Stimulated activated CD4-positive, alpha-beta T cell treated with anti-CD3 and anti-CD28 coated beads, TNF-alpha, amount 100 ng/mL, for 24 hours (primary cell): Measurements from ENCODE around the gene PLXNA4.

Experiments
- DNase-seq, 3 experiments: peaks; one replicate each; pipeline ENCODE4 v3.0.0-alpha.2; 2020; ENCODE audit warnings: low read depth in 3 of 3

Gene PLXNA4

GRCh38 chr7:132207782-132208181 lies 368.5 kb downstream of the PLXNA4 start:
- no peak for DNase-seq

DNA sequence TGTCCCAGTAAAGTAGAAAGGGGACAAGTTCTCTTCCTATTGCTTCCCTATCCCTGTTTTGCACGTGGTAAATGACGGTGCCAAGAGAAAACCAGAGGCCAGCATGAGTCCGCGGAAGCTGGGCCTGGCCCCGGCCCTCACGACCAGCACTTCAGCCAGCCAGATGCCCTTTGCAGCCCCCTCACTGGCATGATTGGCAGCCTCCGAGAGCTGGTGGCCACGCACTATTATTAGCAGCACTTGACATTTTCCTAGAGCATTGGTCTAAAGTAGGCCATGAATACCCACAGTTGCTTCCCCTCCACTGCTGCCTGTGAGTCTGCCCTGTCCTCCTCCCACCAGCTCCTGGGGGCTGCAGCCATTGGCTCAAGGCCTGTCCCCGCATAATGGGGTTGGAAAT lies 369.1 kb downstream of the PLXNA4 start:
- DNase-seq: no peak

GRCh38 chr7:132206594-132206993 lies 369.7 kb downstream of the PLXNA4 start:
- DNase-seq: no peak

DNA sequence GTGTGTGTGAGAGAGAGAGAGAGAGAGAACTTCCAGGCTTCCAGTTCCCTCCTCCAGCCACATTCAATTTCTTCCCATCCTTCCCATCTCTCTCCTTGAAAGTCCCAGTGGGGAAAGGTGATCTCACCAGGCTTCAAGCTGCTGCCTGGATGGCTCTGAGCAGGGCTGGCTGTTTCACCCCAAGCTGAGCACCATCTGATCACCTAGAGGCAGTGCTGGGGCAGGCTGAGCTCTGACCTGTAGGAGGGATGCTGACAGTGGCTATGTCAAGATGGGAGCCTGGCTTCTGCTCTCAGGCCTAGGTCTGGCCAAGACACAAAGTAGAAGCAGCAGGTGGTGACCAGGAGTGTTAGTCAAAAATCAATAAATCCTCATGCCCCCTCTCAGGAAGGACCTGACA lies 370.8 kb downstream of the PLXNA4 start:
- DNase-seq: no peak

DNA sequence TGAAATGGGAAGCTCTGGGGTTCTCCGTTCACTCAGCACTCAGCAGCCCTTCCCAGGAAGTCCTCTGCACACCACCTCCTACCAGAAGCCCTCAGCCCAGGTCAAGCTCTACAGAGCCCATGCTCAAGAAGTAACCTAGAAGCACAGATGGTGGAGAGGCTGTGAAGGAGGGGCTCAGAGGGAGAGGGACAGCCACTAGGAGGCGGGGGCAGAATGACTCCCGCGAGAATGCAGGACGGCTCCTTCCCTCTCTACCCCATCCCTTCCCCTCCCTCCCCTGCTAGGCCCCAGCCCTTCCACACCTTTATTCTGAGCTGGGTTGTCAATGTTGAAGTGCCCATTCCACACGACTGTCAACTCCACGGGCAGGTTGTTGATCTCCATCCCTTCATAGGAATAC lies 373.2 kb downstream of the PLXNA4 start:
- no peak for DNase-seq

DNA sequence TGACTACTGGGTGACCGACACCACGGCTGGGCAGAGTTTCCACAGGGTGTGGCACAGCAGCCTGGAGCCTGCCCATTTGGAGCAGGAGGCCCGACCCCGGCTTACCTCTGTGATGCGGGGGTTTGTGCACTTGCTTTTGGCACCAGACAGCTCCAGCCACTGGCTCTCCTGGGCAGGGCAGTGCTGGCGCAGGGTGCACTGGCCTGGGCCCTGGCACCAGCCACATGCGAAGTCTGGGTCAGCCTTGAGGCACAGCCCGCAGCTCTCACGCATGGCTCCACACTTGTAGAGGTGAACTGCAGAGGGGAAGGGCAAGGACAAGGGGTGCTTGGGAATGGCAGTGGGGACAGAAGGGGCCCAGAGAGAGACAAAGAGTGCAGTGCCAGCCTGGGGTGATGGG lies 373.7 kb downstream of the PLXNA4 start:
- no peak for DNase-seq

DNA sequence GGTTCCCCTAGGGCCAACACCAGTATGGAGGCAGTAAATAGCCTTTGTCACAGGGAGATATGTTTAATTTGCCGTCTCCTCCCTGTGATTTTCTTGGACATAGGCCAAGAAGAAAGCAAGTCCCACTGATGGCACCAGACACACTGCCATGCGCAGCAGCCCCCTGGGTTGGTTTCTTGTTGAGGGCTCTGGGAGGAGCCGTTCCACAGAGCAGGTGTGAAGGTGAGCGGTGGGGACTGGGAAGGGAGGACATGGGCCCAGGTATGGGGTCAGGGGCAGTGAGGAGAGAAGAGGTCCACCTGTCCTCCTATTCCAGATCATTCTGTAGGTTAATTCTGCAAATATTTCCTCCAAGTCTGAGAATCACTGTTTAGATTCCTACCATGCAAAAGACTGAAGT lies 376.1 kb downstream of the PLXNA4 start:
- DNase-seq: no peak

GRCh38 chr7:132199626-132200025 lies 376.6 kb downstream of the PLXNA4 start:
- DNase-seq: no peak

- DNase-seq: no peak
These were observed 378.5 kb downstream of the PLXNA4 start for GRCh38 chr7:132197772-132198171.

DNA sequence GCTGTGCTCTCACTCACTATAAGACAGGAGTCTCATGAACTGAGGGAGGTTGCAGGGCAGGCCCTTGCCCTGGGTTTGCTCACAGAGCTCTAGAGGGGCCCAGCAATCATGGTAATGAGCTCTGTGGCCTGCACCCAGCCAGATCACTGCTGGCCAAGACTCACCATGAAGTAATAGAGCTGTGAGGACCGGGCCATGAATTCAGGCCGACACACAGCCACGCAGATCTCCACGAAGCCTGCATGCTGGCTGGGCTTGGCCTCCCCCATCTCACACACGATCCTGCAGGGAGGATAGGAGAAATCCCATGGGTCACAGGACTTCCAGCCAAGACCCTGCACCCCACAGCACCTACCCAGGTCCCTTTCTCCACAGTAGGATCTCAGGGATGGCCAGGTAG lies 382.4 kb downstream of the PLXNA4 start:
- no peak for DNase-seq

GRCh38 chr7:132192809-132193208 lies 383.5 kb downstream of the PLXNA4 start:
- no peak for DNase-seq

DNA sequence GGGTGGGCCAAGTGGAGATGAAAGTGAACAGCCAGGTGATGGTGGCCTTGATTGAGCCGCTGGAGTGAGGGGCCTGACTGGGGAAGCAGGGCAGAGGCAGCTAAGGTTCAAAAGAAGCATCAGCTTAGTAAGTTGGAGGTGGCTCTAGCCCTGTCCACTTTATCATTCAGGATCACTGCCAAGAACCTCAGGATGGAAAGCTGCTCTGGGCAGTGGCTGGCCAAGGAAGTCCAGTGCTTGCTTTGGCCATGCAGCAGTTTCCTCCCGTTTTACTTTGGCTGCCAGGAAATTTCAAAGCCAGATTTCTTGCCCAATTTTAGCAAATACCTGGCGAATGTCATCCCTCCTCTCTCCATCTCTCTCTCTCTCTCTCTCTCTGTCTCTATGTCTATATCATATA lies 384.9 kb downstream of the PLXNA4 start:
- DNase-seq: no peak

- DNase-seq: no peak
These were observed 385.6 kb downstream of the PLXNA4 start for GRCh38 chr7:132190683-132191082.

- DNase-seq: no peak
These were observed 386.4 kb downstream of the PLXNA4 start for GRCh38 chr7:132189881-132190280.

DNA sequence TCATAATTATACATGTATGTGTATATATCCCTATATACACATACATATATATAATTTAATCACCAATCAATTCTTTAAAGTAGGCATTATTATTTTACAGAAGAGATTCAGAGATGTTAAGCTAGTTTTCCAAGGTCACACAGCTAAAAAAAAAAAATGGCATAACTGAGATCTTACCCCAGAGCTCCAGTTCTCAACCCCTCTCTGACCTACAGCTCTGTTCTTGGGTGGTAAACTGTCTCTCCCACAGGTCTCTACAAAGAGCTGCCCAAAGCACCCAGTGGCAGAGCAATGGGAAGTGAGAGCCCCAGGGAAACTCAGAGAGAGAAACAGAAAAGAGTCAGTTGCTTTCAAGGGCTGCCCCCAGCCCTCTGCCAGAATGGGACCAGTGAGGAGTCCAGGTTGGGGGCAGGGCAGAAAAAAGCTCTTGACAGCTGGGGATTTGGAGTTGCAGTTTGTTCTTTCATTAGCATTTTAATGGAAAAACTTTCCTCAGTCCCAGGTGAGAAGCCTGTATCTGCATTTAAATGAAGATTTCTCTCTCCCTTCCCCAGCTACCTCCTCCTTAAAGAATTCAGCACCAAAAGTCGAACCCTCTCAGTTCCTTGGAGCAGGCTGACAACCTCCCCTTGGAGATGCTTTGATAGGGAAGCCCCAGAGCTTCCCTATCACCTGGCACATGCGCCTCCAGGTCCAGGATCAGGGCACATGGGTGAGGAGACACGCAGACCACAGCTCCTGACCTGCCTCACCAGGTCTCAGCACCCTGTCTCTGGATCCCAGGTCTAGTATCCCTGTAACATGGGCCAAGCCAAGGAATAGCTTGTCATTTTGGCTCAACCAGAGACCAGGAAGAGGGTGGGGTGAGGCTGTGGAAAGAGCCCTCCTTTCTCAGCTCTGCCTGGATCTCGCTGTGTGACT lies 388.1 kb downstream of the PLXNA4 start:
- DNase-seq: no peak

- DNase-seq: no peak
These were observed 388.9 kb downstream of the PLXNA4 start for GRCh38 chr7:132187391-132187790.

GRCh38 chr7:132185150-132185549 lies 391.1 kb downstream of the PLXNA4 start:
- no peak for DNase-seq

DNA sequence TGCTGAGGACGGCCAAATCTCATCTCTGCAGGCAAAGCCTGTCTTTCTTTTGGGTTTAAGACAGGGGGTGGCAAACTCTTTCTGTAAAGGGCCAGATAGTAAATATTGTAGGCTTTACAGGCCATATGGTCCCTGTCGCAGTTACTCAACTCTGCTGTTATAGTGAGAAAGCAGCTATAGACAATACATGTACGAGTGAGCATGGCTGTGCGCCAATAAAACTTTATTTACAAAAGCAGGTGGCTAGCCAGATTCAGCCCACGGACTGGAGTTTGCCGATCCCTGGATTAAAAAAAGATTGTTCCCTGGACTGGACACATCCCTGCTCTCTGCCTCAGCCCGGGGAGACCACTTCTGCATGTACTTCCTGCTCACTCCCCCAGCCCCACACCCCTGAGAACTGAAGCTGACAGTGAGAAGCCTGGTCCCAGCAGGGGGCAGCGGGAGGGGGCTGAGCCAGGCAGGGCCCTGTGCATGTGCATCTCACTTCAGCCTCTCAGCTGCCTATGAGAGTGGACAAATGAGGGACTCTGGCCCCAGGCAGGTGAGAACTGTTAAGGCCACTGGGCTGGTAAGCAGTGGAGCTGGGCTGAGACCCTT lies 392.4 kb downstream of the PLXNA4 start:
- no peak for DNase-seq

DNA sequence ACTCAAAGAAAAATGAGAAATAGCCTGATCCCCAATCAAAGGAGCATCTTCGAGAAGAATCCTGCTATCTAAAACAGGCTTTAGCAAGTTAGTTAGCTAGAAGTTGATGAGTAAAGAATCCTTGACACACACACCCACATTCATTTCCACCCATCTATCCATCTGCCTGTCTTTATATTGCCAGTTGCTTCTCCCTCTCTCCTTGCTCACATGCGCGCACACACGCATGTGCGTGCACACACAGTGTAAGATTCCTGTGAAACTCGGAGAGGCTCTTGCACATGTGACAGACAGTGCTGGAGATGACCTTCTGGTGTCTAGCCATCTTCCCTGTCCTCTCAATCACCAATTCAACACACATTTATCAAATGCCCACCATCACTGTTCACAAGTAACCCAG lies 393.3 kb downstream of the PLXNA4 start:
- no peak for DNase-seq

GRCh38 chr7:132181946-132182685 lies 394.2 kb downstream of the PLXNA4 start:
- no peak for DNase-seq

- DNase-seq: no peak
These were observed 394.9 kb downstream of the PLXNA4 start for GRCh38 chr7:132181371-132181770.

- DNase-seq: no peak
These were observed 395.8 kb downstream of the PLXNA4 start for GRCh38 chr7:132180481-132180880.

- no peak for DNase-seq
These were observed 396.6 kb downstream of the PLXNA4 start for GRCh38 chr7:132179681-132180080.
